Mesendoderm (in vitro differentiated cells): ENCODE measurements around the gene LDLRAD1.
"Not testable (repeated sequence)": the region's sequence is repeated elsewhere in the genome, so short reads cannot be mapped to it uniquely, and the experiment has no call there.

Experiments used
- DNase-seq: peaks from one replicate; pipeline ENCODE4 v3.0.0; 2013
- H2AK5ac ChIP-seq: 2 replicates; pipeline ENCODE4 v1.6.1; 2013; ENCODE audit warnings: low read length, inconsistent platforms
- H2BK120ac ChIP-seq: 2 replicates; pipeline ENCODE4 v1.6.1; 2013; ENCODE audit warnings: low read depth, mild to moderate bottlenecking, low read length, moderate library complexity, mixed read lengths
- H2BK15ac ChIP-seq: replicated peaks from 2 replicates; pipeline ENCODE4 v1.6.1; 2013; ENCODE audit warnings: low read depth, mild to moderate bottlenecking, moderate library complexity
- H2BK5ac ChIP-seq: 2 replicates; pipeline ENCODE4 v1.6.1; 2013; ENCODE audit warnings: low read length, inconsistent platforms
- H3K18ac ChIP-seq: 2 replicates; pipeline ENCODE4 v1.6.1; 2013; ENCODE audit warnings: mild to moderate bottlenecking, low read length, mixed read lengths
- H3K23ac ChIP-seq: one replicate; pipeline ENCODE4 v1.6.1; 2013; ENCODE audit warnings: low read length
- H3K27ac ChIP-seq: 2 replicates; pipeline ENCODE4 v1.5.1; 2013; ENCODE audit warnings: low read depth, mild to moderate bottlenecking, inconsistent platforms, low read length, moderate library complexity
- H3K27me3 ChIP-seq: 2 replicates; pipeline ENCODE4 v1.6.1; 2013; ENCODE audit warnings: low read length, control low read depth, mild to moderate bottlenecking, inconsistent platforms; ENCODE audit not compliant: insufficient read depth, poor library complexity
- H3K36me3 ChIP-seq: 2 replicates; pipeline ENCODE4 v1.6.1; 2013; ENCODE audit warnings: low read length, inconsistent platforms; ENCODE audit not compliant: control insufficient read depth, insufficient read depth
- H3K4ac ChIP-seq: one replicate; pipeline ENCODE4 v1.6.1; 2013; ENCODE audit warnings: low read depth, mild to moderate bottlenecking, low read length, moderate library complexity
- H3K4me1 ChIP-seq: 2 replicates; pipeline ENCODE4 v1.6.1; 2013; ENCODE audit warnings: low read depth, low read length, inconsistent platforms; ENCODE audit not compliant: control insufficient read depth
- H3K4me2 ChIP-seq: 2 replicates; pipeline ENCODE4 v1.6.1; 2013; ENCODE audit warnings: low read length
- H3K4me3 ChIP-seq: 2 replicates; pipeline ENCODE4 v1.5.1; 2013; ENCODE audit warnings: mild to moderate bottlenecking, low read length
- H3K56ac ChIP-seq: one replicate; pipeline ENCODE4 v1.6.1; 2013; ENCODE audit warnings: low read length
- H3K79me1 ChIP-seq: 2 replicates; pipeline ENCODE4 v1.6.1; 2013; ENCODE audit warnings: low read length, inconsistent platforms
- H3K79me2 ChIP-seq: 2 replicates; pipeline ENCODE4 v1.6.1; 2013; ENCODE audit warnings: mild to moderate bottlenecking, low read length; ENCODE audit not compliant: control insufficient read depth, insufficient read depth
- H3K9ac ChIP-seq: 2 replicates; pipeline ENCODE4 v1.6.1; 2013; ENCODE audit warnings: low read length, inconsistent platforms
- H4K5ac ChIP-seq: one replicate; pipeline ENCODE4 v1.6.1; 2013; ENCODE audit warnings: low read length
- H4K8ac ChIP-seq: one replicate; pipeline ENCODE4 v1.6.1; 2013; ENCODE audit warnings: low read depth, mild to moderate bottlenecking, control low read depth, low read length, moderate library complexity
- WGBS: extraction: QIAGEN DNeasy Blood & Tissue Kit; methylation state at CpG from one replicate; pipeline ENCODE4 v1.1.7; 2013; ENCODE audit warnings: low lambda C conversion rate, missing lambda C conversion rate; ENCODE audit not compliant: insufficient coverage; ENCODE audit errors: extremely low coverage; 5-methylcytosine and 5-hydroxymethylcytosine counted together

LDLRAD1 gene

DNA sequence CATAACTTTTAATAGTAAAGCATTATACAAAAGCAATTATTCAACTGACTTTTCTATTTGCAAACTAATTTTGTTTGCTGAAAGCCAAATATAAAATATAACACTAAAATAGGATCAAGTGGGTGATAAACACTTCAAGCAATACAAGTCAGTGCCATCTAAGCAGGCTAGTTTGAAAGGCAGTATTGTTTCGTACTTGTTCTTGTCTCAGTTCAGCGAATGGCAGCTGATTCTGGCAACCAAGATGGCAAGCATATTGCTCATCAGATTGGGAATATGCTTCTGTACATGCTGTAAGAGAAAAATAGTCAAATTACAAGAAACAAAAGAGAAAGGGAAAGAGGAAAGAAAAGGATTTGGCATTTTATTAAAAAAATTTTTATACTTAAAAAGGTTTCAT is 27.5 kb upstream of the LDLRAD1 start:
- Histone ChIP-seq H3K4me3 (no peak overlapping the region), H2BK120ac (no peak overlapping the region), H3K79me2 (no peaks in the 10 kb centered on the region), H3K18ac (no peak overlapping the region), H3K4me2 (no peak overlapping the region), H3K23ac (no peak overlapping the region), H2BK5ac (no peak overlapping the region), H3K56ac (no peak overlapping the region), H3K9ac (no peak overlapping the region), H2AK5ac (no peak overlapping the region), H3K4me1 (no peaks in the 10 kb centered on the region), H3K27me3 (no peaks in the 10 kb centered on the region), H3K4ac (no peak overlapping the region), H3K36me3 (no peaks in the 10 kb centered on the region), H4K5ac (no peak overlapping the region), H2BK15ac (no peak overlapping the region), H4K8ac (no peak overlapping the region), H3K79me1 (no peaks in the 10 kb centered on the region), H3K27ac (no peak overlapping the region)
- no peak for DNase-seq
- WGBS: no CpG with 5 or more reads among the region's 2 CpGs

- H2BK15ac ChIP-seq: no peak overlapping the region
- no peak overlapping the region for H3K9ac ChIP-seq
- H2BK5ac ChIP-seq: no peak overlapping the region
- no peak overlapping the region for H3K18ac ChIP-seq
- no peak overlapping the region for H4K8ac ChIP-seq
- no peak overlapping the region for H2BK120ac ChIP-seq
- H3K79me2 ChIP-seq: no peaks in the 10 kb centered on the region
- no peak overlapping the region for H3K56ac ChIP-seq
- H4K5ac ChIP-seq: no peak overlapping the region
- no CpG with 5 or more reads among the region's 1 CpG for WGBS
- H3K27ac ChIP-seq: no peak overlapping the region
- no peaks in the 10 kb centered on the region for H3K27me3 ChIP-seq
- no peak overlapping the region for H3K4me2 ChIP-seq
- H3K23ac ChIP-seq: no peak overlapping the region
- H3K4ac ChIP-seq: no peak overlapping the region
- H2AK5ac ChIP-seq: no peak overlapping the region
- no peak for DNase-seq
- H3K4me1 ChIP-seq: no peaks in the 10 kb centered on the region
- H3K79me1 ChIP-seq: no peaks in the 10 kb centered on the region
- no peak overlapping the region for H3K4me3 ChIP-seq
- H3K36me3 ChIP-seq: no peaks in the 10 kb centered on the region
These were observed 23.8 kb upstream of the LDLRAD1 start for GRCh38 chr1:54041806-54042205.

DNA sequence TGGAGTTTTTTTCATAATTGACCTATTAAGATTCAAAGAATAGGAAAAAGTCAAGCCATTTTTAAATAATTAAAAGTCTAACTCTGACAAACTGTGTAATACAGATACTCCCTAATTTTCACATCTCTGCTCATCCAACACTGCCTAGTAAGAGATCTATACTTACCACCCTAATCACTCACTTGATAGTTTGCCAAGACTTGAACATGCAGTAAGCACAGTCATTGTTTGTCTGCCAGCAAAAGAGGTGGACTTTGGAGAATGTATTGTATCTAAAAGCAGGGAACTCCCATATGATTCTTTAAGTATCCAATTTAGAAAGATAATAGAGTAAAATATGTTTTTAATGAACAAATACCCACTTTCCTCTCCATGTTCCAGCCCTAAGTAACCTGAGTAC is 19.5 kb upstream of the LDLRAD1 start:
- no peak overlapping the region for H4K8ac ChIP-seq
- no peaks in the 10 kb centered on the region for H3K36me3 ChIP-seq
- H3K4ac ChIP-seq: no peak overlapping the region
- H3K23ac ChIP-seq: no peak overlapping the region
- H4K5ac ChIP-seq: no peak overlapping the region
- no peaks in the 10 kb centered on the region for H3K4me1 ChIP-seq
- H2AK5ac ChIP-seq: no peak overlapping the region
- no peak overlapping the region for H3K9ac ChIP-seq
- H3K27me3 ChIP-seq: no peaks in the 10 kb centered on the region
- no peak overlapping the region for H3K27ac ChIP-seq
- no peak overlapping the region for H3K4me3 ChIP-seq
- no peak overlapping the region for H3K4me2 ChIP-seq
- H3K79me2 ChIP-seq: no peaks in the 10 kb centered on the region
- H3K56ac ChIP-seq: no peak overlapping the region
- no peaks in the 10 kb centered on the region for H3K79me1 ChIP-seq
- no peak overlapping the region for H2BK120ac ChIP-seq
- H2BK15ac ChIP-seq: no peak overlapping the region
- H2BK5ac ChIP-seq: no peak overlapping the region
- no peak for DNase-seq
- no peak overlapping the region for H3K18ac ChIP-seq

DNA sequence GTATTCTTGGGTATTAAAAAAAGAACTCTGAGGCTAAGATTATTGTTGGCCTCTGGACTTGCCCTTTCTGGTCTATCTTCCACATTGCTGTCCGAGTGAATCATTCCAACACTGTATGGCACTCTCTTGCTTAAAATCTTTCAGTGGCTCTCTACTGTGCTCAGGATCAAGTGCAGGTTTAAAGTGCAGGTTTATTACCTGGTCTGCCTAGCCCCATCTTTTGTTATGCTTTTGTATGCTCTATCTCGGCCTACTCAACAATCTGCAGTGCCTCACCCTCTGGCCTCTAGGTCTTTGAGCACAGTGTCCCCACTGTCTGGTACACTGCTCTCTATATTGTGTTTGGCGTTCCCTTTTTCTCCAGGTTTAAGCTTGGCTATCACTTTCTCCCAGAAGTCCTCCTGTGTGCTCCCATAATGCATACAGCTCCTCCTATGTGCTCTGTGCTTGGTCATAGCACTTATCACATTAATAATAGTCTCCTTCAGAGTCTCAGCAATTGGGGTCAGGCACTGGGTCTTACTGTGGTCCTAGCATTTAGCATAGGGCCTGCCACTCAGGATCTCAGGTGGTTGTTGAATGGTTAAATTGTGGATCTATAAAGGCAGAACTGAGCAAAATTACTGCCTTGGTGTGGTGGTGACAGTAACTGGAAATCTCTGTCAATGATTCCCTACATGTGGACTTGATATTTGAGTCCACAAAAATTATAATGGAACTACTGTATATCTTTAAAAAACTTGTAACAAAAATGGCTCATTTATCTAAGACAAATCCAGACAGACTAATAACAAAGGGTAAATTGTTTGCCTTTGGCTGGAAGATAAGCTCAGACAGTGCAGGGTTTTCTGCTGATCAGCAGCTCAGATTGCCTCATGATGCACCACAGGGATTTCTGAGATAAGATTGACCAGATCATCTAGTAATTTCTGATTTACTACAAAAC is 10.6 kb upstream of the LDLRAD1 start:
- H4K8ac ChIP-seq: no peak overlapping the region

GRCh38 chr1:54027848-54028247 is 9.9 kb upstream of the LDLRAD1 start:
- H3K56ac ChIP-seq: no peak overlapping the region
- H3K23ac ChIP-seq: no peak overlapping the region
- no peak overlapping the region for H3K4me3 ChIP-seq
- no peak overlapping the region for H3K27ac ChIP-seq
- H3K9ac ChIP-seq: no peak overlapping the region
- no CpG with 5 or more reads among the region's 5 CpGs for WGBS
- peaks cover 4% of the 10 kb centered on the region for H3K4me1 ChIP-seq
- no peak overlapping the region for H2BK15ac ChIP-seq
- no peak overlapping the region for H3K4me2 ChIP-seq
- no peak overlapping the region for H4K8ac ChIP-seq
- DNase-seq: peak; percentile 32
- H2BK5ac ChIP-seq: no peak overlapping the region
- no peaks in the 10 kb centered on the region for H3K36me3 ChIP-seq
- no peaks in the 10 kb centered on the region for H3K27me3 ChIP-seq
- no peak overlapping the region for H2AK5ac ChIP-seq
- H3K79me2 ChIP-seq: no peaks in the 10 kb centered on the region
- no peak overlapping the region for H3K4ac ChIP-seq
- no peaks in the 10 kb centered on the region for H3K79me1 ChIP-seq
- no peak overlapping the region for H2BK120ac ChIP-seq
- no peak overlapping the region for H3K18ac ChIP-seq
- H4K5ac ChIP-seq: no peak overlapping the region

More for the DNA sequence above, 10.6 kb upstream of the LDLRAD1 start:
- Histone ChIP-seq H3K4me2 (no peak overlapping the region), H2BK15ac (no peak overlapping the region), H3K4me1 (peaks cover 4% of the 10 kb centered on the region), H3K27ac (no peak overlapping the region), H3K4ac (no peak overlapping the region), H3K23ac (peak overlapping the region; percentile 80), H3K56ac (no peak overlapping the region), H3K79me2 (no peaks in the 10 kb centered on the region), H4K5ac (no peak overlapping the region), H3K36me3 (no peaks in the 10 kb centered on the region), H3K9ac (no peak overlapping the region), H3K18ac (no peak overlapping the region), H3K4me3 (no peak overlapping the region), H2AK5ac (no peak overlapping the region), H2BK120ac (no peak overlapping the region), H3K79me1 (no peaks in the 10 kb centered on the region), H3K27me3 (no peaks in the 10 kb centered on the region), H2BK5ac (no peak overlapping the region)
- no CpG with 5 or more reads among the region's 3 CpGs for WGBS
- peak; percentile 30 for DNase-seq

GRCh38 chr1:54024811-54025210 is 6.8 kb upstream of the LDLRAD1 start:
- not testable (repeated sequence) for H3K36me3 ChIP-seq, H3K27ac ChIP-seq, H3K4me2 ChIP-seq, H3K56ac ChIP-seq, H2BK15ac ChIP-seq, H4K5ac ChIP-seq, H3K4me1 ChIP-seq, H3K4ac ChIP-seq, H3K9ac ChIP-seq, H2BK120ac ChIP-seq, H2AK5ac ChIP-seq, H3K79me1 ChIP-seq, H3K4me3 ChIP-seq, H3K23ac ChIP-seq, H3K27me3 ChIP-seq, H3K79me2 ChIP-seq, H3K18ac ChIP-seq, H2BK5ac ChIP-seq, DNase-seq, H4K8ac ChIP-seq
- no CpG with 5 or more reads among the region's 1 CpG for WGBS
